ENCODE results near the gene PIK3R3. TPM values are rescaled to one million over a fixed set of nuclear protein-coding genes. Genes with fewer than 3 reads are reported as not detected.

Gene PIK3R3
- total and polyA plus RNA-seq, 2 experiments from 2014 or later, result 8.4 to 16.8 TPM

GRCh38 chr1:46131712-46132528, 509 bp downstream of the PIK3R3 start:
- Histone ChIP-seq H3K9me3 (ENCODE audit: low read depth) (no peaks in the 10 kb centered on the region), H3K27ac (peak overlapping the region; percentile 98), H3K4me1 (ENCODE audit: insufficient read depth) (no peaks in the 10 kb centered on the region), H3K36me3 (replicated peaks; ENCODE audit: insufficient read depth, low read depth) (no peaks in the 10 kb centered on the region), H3K4me3 (peak overlapping the region; percentile 68), H3K4me2 (peak overlapping the region; percentile 72), H3K27me3 (no peaks in the 10 kb centered on the region), H3K9me2 (replicated peaks; ENCODE audit: insufficient read depth) (no peaks in the 10 kb centered on the region), H3K79me2 (peaks cover 45% of the 10 kb centered on the region), H4K20me1 (ENCODE audit: insufficient read depth, poor library complexity, severe bottlenecking) (no peaks in the 10 kb centered on the region), H2AFZ (peak overlapping the region; percentile 46)
- DNase-seq (ENCODE audit: low spot score), result peak; percentile 42
- WGBS (ENCODE audit: low lambda C conversion rate, missing lambda C conversion rate), result 1% methylated on average over 38 of the region's 38 CpGs
- no peak for TF ChIP-seq EZH2phosphoT487 (IDR thresholded peaks at IDR 0.05; ENCODE audit: low read depth, severe bottlenecking, unreplicated experiment)
- TF ChIP-seq CTCF (IDR thresholded peaks at IDR 0.05; ENCODE audit: poor library complexity), result no peak
- no peak for TF ChIP-seq EZH2 (IDR thresholded peaks at IDR 0.05; ENCODE audit: borderline replicate concordance)

GRCh38 chr1:46131093-46131492, 1.3 kb downstream of the PIK3R3 start:
- Histone ChIP-seq H3K79me2 (peaks cover 53% of the 10 kb centered on the region), H3K4me1 (ENCODE audit: insufficient read depth) (no peaks in the 10 kb centered on the region), H4K20me1 (ENCODE audit: insufficient read depth, poor library complexity, severe bottlenecking) (no peaks in the 10 kb centered on the region), H3K27ac (peak overlapping the region; percentile 39), H3K4me3 (peak overlapping the region; percentile 68), H3K36me3 (replicated peaks; ENCODE audit: insufficient read depth, low read depth) (no peaks in the 10 kb centered on the region), H3K9me3 (ENCODE audit: low read depth) (no peaks in the 10 kb centered on the region), H3K9me2 (replicated peaks; ENCODE audit: insufficient read depth) (no peaks in the 10 kb centered on the region), H2AFZ (peak overlapping the region; percentile 60), H3K27me3 (no peaks in the 10 kb centered on the region), H3K4me2 (peak overlapping the region; percentile 72)
- no peak for DNase-seq (ENCODE audit: low spot score)
- WGBS (ENCODE audit: low lambda C conversion rate, missing lambda C conversion rate), result under 1% methylated on average over 10 of the region's 10 CpGs
- TF ChIP-seq EZH2phosphoT487 (IDR thresholded peaks at IDR 0.05; ENCODE audit: low read depth, severe bottlenecking, unreplicated experiment) (no peak), CTCF (IDR thresholded peaks at IDR 0.05; ENCODE audit: poor library complexity) (no peak), EZH2 (IDR thresholded peaks at IDR 0.05; ENCODE audit: borderline replicate concordance) (no peak)

GRCh38 chr1:46130606-46131005, 1.8 kb downstream of the PIK3R3 start:
- Histone ChIP-seq H3K9me3 (ENCODE audit: low read depth) (no peaks in the 10 kb centered on the region), H2AFZ (peak overlapping the region; percentile 60), H3K4me3 (peak overlapping the region; percentile 68), H3K27me3 (no peaks in the 10 kb centered on the region), H3K79me2 (peaks cover 57% of the 10 kb centered on the region), H3K9me2 (replicated peaks; ENCODE audit: insufficient read depth) (no peaks in the 10 kb centered on the region), H3K4me1 (ENCODE audit: insufficient read depth) (no peaks in the 10 kb centered on the region), H3K27ac (peak overlapping the region; percentile 39), H4K20me1 (ENCODE audit: insufficient read depth, poor library complexity, severe bottlenecking) (no peaks in the 10 kb centered on the region), H3K4me2 (peak overlapping the region; percentile 72), H3K36me3 (replicated peaks; ENCODE audit: insufficient read depth, low read depth) (no peaks in the 10 kb centered on the region)
- TF ChIP-seq EZH2 (IDR thresholded peaks at IDR 0.05; ENCODE audit: borderline replicate concordance) (no peak), EZH2phosphoT487 (IDR thresholded peaks at IDR 0.05; ENCODE audit: low read depth, severe bottlenecking, unreplicated experiment) (no peak), CTCF (IDR thresholded peaks at IDR 0.05; ENCODE audit: poor library complexity) (no peak)
- 2% methylated on average over 5 of the region's 5 CpGs for WGBS (ENCODE audit: low lambda C conversion rate, missing lambda C conversion rate)
- DNase-seq (ENCODE audit: low spot score), result no peak

All from hepatocyte (in vitro differentiated cells).